Activated naive CD8-positive, alpha-beta T cell treated with anti-CD3 and anti-CD28 coated beads for 36 hours (primary cell): ENCODE results near the gene CCDC78. TPM values are rescaled to one million over a fixed set of nuclear protein-coding genes. Genes with fewer than 3 reads are reported as not detected.
"Not testable (repeated sequence)": the region's sequence is repeated elsewhere in the genome, so short reads cannot be mapped to it uniquely, and the experiment has no call there.

ENCODE experiments used
- DNase-seq: peaks from one replicate; pipeline ENCODE4 v3.0.0; 2021
- H3K27ac Mint-ChIP-seq: one replicate; pipeline ENCODE4 v1.8.0; 2022; ENCODE audit warnings: mild to moderate bottlenecking, moderate library complexity, mixed read lengths
- H3K27me3 Mint-ChIP-seq: one replicate; pipeline ENCODE4 v1.8.0; 2022; ENCODE audit warnings: mild to moderate bottlenecking, mixed read lengths
- H3K36me3 Mint-ChIP-seq: one replicate; pipeline ENCODE4 v1.8.0; 2021; ENCODE audit warnings: mild to moderate bottlenecking, mixed read lengths
- H3K4me1 Mint-ChIP-seq: one replicate; pipeline ENCODE4 v1.8.0; 2021; ENCODE audit warnings: mixed read lengths
- H3K4me3 Mint-ChIP-seq: one replicate; pipeline ENCODE4 v1.8.0; 2022; ENCODE audit warnings: mild to moderate bottlenecking, moderate library complexity, mixed read lengths
- H3K9me3 Mint-ChIP-seq: one replicate; pipeline ENCODE4 v1.8.0; 2022; ENCODE audit warnings: mixed read lengths
- total RNA-seq, 2 experiments: library from RNA; stranded (reverse); gene quantifications; one replicate each; pipeline ENCODE4 v1.2.3, GENCODE V29; 2021

CCDC78 gene
- total RNA-seq, 2 experiments from 2014 or later: 6.5 to 8.1 TPM

- H3K36me3 Mint-ChIP-seq, H3K27me3 Mint-ChIP-seq, DNase-seq, H3K27ac Mint-ChIP-seq, H3K9me3 Mint-ChIP-seq: not testable (repeated sequence)
- Mint-ChIP-seq H3K4me1 (peaks cover 13% of the 10 kb centered on the region), H3K4me3 (peak overlapping the region; percentile 90)
Measured at GRCh38 chr16:691242-691641, 35.0 kb downstream of the CCDC78 start.

DNA sequence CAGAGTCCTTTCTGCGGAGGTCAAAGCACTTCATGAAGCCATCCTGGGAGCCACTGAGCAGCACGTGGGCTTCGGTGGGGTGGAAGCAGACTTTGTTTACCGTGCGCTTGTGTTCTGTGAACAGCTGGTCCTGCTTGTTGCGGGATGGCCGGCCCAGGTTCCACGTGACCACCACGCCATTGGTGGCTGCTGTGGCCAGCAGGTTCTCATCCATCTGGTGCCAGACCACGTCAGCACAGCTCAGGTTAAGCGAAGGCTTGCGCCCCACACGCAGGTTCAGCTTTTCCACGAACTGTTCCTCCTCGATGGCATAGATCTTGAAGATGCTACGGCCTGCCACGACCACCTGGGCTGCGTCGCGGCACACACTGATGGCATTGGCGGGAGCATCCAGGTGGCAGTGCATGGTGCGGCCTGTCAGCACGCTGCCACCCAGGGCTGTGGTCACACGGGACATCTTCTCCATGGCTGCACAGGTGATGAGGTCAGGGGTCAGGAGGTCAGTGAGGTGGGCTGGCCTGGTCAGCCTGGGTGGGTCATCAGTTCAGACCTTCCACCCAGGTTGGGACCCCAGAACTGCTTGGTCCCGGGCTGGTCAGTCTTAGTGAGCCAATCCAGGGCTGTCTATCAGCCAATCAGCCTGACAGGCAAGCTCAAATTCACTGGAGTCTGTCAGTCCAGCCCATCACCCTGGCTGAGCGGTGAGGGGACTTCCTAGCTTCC, 36.9 kb downstream of the CCDC78 start:
- peaks cover 2% of the 10 kb centered on the region for H3K36me3 Mint-ChIP-seq
- H3K4me1 Mint-ChIP-seq: peaks cover 11% of the 10 kb centered on the region
- no peak for DNase-seq
- peak overlapping the region; percentile 87 for H3K27ac Mint-ChIP-seq
- H3K9me3 Mint-ChIP-seq: no peaks in the 10 kb centered on the region
- H3K4me3 Mint-ChIP-seq: peak overlapping the region; percentile 90
- H3K27me3 Mint-ChIP-seq: peaks cover 5% of the 10 kb centered on the region

GRCh38 chr16:687499-687898, 38.7 kb downstream of the CCDC78 start:
- H3K4me3 Mint-ChIP-seq: no peak overlapping the region
- no peak for DNase-seq
- no peaks in the 10 kb centered on the region for H3K9me3 Mint-ChIP-seq
- H3K27me3 Mint-ChIP-seq: no peaks in the 10 kb centered on the region
- peaks cover 11% of the 10 kb centered on the region for H3K36me3 Mint-ChIP-seq
- H3K27ac Mint-ChIP-seq: no peak overlapping the region
- peaks cover 12% of the 10 kb centered on the region for H3K4me1 Mint-ChIP-seq

DNA sequence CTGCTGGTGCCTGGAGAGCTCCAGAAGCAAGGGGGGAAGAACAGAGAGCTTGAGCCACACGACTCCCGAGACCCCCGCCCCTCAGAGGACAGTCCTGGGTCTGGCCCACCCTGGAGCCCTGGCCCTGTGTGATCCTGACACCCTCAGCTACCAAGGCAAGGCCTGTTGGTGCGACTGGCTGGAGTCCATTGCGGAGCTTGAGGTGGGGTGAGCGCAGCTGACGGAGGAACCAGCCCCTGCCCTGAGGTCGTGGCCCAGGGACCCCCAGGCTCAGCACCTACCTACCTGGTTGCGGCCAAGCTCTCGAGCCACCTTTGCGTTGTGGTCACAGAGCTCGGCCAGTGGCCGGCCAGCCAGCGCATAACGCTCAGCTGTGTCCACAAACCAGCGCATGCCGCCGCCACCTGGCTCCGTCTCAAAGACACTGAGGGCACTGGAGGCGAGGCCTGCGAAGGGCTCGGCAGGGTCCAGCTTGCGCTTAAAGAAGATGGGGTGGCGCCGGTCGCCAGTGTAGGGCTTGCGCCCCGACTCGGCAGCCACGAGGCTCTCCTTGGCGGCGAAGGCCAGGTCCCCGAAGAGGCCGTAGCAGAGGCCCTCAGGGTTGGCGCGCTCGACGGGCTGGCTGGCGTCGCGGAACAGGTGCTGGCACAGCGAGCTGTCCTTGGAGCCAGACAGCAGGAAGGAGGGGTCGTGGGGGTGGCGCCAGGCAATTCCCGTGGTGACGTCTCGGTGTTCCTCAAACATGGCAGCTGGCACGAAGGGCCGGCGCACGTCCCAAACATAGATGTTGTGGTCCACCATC, 39.6 kb downstream of the CCDC78 start:
- no peak overlapping the region for H3K4me3 Mint-ChIP-seq
- H3K9me3 Mint-ChIP-seq: no peaks in the 10 kb centered on the region
- H3K27me3 Mint-ChIP-seq: no peaks in the 10 kb centered on the region
- DNase-seq: no peak
- no peak overlapping the region for H3K27ac Mint-ChIP-seq
- peaks cover 17% of the 10 kb centered on the region for H3K36me3 Mint-ChIP-seq
- peaks cover 18% of the 10 kb centered on the region for H3K4me1 Mint-ChIP-seq

- Mint-ChIP-seq H3K27me3 (no peaks in the 10 kb centered on the region), H3K4me1 (peaks cover 24% of the 10 kb centered on the region), H3K27ac (no peak overlapping the region), H3K9me3 (no peaks in the 10 kb centered on the region), H3K36me3 (peaks cover 22% of the 10 kb centered on the region), H3K4me3 (peak overlapping the region; percentile 14)
- no peak for DNase-seq
Measured at GRCh38 chr16:685967-686366, 40.3 kb downstream of the CCDC78 start.

- Mint-ChIP-seq H3K27ac (no peak overlapping the region), H3K9me3 (no peaks in the 10 kb centered on the region), H3K27me3 (no peaks in the 10 kb centered on the region), H3K36me3 (peaks cover 22% of the 10 kb centered on the region), H3K4me1 (peaks cover 24% of the 10 kb centered on the region), H3K4me3 (no peak overlapping the region)
- DNase-seq: no peak
Measured at GRCh38 chr16:684961-685696, 41.1 kb downstream of the CCDC78 start.

- Mint-ChIP-seq H3K4me1 (peaks cover 22% of the 10 kb centered on the region), H3K27me3 (no peaks in the 10 kb centered on the region), H3K9me3 (no peaks in the 10 kb centered on the region)
Measured at GRCh38 chr16:684071-684794, 42.0 kb downstream of the CCDC78 start, which contains the start of gene JMJD8. Gene JMJD8, minus strand, starts transcription at chr16:684334. Its CDS starts 15 bp downstream, at chr16:684319.

DNA sequence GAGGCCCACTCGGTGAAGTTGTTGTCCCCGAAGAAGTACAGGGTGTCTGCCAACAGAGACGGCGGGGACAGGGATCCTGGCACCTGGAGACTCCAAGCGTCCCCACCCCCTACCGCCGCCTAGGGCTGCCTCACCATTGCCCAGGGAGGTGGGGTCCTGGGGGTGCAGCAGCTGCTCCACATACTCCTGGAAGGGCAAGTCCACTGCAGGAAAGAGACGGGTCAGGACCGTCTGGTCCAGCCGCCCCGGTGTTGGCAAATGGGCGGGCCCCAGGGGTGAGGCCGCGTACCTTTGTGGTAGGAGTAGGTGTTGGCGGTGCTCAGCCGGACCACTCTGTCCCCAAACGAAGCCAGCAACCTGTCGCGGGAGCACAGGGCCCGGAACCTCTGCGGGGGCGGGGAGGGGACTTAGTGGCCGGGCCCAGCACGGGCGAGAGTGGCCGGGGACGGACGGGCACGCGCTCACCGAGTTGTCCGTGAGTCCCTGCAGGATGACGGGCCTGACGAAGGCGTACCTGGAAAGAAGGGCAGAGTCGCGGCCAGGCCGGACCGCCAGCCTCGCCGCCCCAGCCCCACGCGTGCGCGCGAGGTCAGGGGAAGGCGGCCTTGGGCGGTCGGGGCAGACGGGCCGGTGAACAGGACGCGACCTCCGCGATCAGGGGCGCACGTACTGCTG, 42.7 kb downstream of the CCDC78 start:
- no peaks in the 10 kb centered on the region for H3K27me3 Mint-ChIP-seq
- peak overlapping the region; percentile 81 for H3K4me3 Mint-ChIP-seq
- peak overlapping the region; percentile 75 for H3K27ac Mint-ChIP-seq
- H3K36me3 Mint-ChIP-seq: peaks cover 22% of the 10 kb centered on the region
- no peaks in the 10 kb centered on the region for H3K9me3 Mint-ChIP-seq
- DNase-seq: no peak
- H3K4me1 Mint-ChIP-seq: peaks cover 18% of the 10 kb centered on the region

More at GRCh38 chr16:684071-684794, 42.0 kb downstream of the CCDC78 start, which contains the start of gene JMJD8:
- peaks cover 22% of the 10 kb centered on the region for H3K36me3 Mint-ChIP-seq
- peak within 1 kb of the TSS; percentile 81 for H3K4me3 Mint-ChIP-seq
- peak; percentile 99 for DNase-seq
- peak within 1 kb of the TSS; percentile 75 for H3K27ac Mint-ChIP-seq

GRCh38 chr16:682493-683395, 43.5 kb downstream of the CCDC78 start:
- no peaks in the 10 kb centered on the region for H3K27me3 Mint-ChIP-seq
- peaks cover 17% of the 10 kb centered on the region for H3K4me1 Mint-ChIP-seq
- H3K9me3 Mint-ChIP-seq: no peaks in the 10 kb centered on the region
- no peak for DNase-seq
- peak overlapping the region; percentile 75 for H3K27ac Mint-ChIP-seq
- peak overlapping the region; percentile 81 for H3K4me3 Mint-ChIP-seq
- peaks cover 22% of the 10 kb centered on the region for H3K36me3 Mint-ChIP-seq

- Mint-ChIP-seq H3K4me3 (peak overlapping the region; percentile 84), H3K9me3 (no peaks in the 10 kb centered on the region), H3K27ac (no peak overlapping the region), H3K27me3 (no peaks in the 10 kb centered on the region), H3K4me1 (peaks cover 17% of the 10 kb centered on the region), H3K36me3 (peaks cover 22% of the 10 kb centered on the region)
- no peak for DNase-seq
Measured at GRCh38 chr16:681746-682427, 44.4 kb downstream of the CCDC78 start.

DNA sequence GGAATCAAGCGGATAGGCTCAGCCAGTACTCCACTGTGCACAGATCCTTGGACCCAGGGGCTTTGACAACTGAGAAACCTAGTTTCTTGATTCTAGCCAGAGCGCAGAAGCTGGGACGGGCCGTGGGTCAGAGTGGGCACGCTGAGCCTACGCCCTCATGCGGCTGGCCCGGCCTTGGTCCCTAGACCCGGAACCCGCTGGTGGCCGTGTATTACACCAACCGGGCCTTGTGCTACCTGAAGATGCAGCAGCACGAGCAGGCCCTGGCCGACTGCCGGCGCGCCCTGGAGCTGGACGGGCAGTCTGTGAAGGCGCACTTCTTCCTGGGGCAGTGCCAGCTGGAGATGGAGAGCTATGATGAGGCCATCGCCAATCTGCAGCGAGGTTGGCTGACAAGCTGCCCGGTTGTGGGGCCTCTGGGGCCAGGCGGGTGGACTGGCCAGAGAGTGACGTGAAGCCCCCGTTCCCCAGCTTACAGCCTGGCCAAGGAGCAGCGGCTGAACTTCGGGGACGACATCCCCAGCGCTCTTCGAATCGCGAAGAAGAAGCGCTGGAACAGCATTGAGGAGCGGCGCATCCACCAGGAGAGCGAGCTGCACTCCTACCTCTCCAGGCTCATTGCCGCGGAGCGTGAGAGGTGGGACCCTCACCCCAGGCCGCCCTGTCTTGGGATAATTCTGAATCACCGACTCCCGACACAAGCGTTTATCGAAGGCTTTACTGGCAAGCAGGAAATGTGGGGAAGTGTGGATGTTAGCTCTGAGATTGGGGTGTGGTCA, 45.1 kb downstream of the CCDC78 start:
- Mint-ChIP-seq H3K4me3 (peak overlapping the region; percentile 84), H3K27ac (peak overlapping the region; percentile 45), H3K4me1 (peaks cover 17% of the 10 kb centered on the region), H3K27me3 (no peaks in the 10 kb centered on the region), H3K9me3 (no peaks in the 10 kb centered on the region), H3K36me3 (peaks cover 22% of the 10 kb centered on the region)
- no peak for DNase-seq

DNA sequence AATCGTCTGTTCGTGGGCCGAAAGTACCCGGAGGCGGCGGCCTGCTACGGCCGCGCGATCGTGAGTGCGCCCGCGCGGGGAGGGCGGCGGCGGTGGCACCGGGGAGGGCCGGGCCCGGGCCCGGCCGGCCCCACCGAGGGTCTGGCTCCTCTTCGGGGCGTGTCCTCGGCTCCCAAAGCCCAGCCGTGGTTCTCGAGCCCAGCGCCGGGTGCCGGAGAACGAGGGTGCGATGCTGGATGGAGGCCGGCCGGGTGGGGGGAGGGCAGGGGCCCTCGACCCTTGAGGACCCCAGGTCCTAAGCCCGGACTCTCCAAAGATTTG, 45.7 kb downstream of the CCDC78 start:
- peak overlapping the region; percentile 38 for H3K27ac Mint-ChIP-seq
- H3K36me3 Mint-ChIP-seq: peaks cover 20% of the 10 kb centered on the region
- peak overlapping the region; percentile 84 for H3K4me3 Mint-ChIP-seq
- H3K27me3 Mint-ChIP-seq: no peaks in the 10 kb centered on the region
- H3K9me3 Mint-ChIP-seq: no peaks in the 10 kb centered on the region
- H3K4me1 Mint-ChIP-seq: peaks cover 17% of the 10 kb centered on the region
- DNase-seq: no peak
